ENCODE results near the gene HMCN2.
A peak's percentile ranks its signal among the peaks of the same experiment; 100 is the strongest.

Gene HMCN2

DNA sequence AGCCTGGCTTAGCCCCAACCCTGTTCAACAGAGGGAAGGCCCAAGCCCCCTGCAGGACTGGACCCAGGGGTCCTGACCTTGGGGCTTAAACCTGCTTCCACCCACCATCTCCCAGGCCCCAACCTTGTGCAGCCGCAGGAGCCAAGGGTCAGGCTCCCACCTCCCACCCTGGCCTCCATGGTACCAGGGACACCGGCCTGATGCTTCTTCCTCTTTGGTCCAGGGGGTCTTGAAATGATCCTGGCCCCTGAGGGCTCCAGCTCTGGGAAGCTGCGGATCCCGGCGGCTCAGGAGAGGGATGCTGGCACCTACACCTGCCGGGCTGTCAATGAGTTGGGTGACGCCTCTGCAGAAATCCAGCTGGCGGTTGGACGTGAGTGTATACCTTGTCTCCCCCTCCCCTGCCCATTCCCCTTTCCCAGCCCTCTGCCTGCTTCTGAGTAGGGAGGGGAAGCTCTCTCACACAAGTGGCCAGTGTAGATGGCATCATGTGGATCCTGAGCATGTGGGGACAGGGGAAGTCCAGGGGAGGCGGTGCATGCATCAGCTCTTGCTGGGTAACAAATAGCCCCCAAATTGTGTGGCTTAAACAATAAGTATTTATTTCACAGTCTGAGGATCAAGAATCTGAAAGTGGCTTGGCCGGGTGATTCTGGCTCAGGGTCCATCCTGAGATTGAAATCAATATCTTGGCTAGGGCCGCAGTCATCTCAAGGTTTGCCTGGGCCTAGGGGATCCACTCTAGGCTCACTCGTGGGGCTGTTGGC is 44.3 kb downstream of the HMCN2 start:
- no peak for DNase-seq

DNA sequence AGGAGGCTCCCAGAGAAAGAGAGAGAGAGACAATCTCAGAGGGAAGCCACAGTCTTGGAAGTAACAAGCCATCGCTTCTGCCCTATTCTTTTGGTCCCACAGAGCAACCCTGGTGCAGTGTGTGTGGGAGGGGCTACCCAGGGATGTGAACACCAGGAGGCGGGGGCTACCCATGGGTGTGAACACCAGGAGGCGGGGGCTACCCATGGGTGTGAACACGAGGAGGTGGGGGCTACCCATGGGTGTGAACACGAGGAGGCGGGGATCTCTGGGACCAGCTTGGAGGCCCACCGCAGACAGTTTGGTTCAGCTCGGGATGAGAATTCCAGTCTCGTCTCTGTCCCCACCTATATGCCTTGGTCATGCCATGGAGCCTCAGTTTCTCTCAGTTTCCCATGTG is 44.9 kb downstream of the HMCN2 start:
- DNase-seq, result no peak

DNA sequence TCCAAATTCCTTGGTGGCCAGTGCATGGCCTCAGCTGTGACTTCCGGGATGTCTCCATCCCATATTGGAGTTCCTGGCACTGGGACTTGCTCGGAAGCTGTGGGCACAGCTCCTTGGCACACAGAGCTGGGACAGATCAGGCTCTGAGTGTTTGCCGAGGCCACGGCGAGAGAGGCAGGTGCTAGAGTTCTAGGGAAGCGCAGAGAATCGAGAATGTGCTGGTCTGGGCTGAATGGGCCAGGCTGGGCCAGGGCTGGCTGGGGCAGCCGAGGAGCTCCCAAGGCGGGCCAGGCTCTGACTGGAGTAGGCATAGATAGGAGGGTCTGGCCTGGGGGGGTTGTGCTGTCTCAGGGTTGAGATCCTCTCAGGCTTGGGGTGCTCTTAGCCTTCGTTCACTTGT is 45.4 kb downstream of the HMCN2 start:
- no peak for DNase-seq

DNA sequence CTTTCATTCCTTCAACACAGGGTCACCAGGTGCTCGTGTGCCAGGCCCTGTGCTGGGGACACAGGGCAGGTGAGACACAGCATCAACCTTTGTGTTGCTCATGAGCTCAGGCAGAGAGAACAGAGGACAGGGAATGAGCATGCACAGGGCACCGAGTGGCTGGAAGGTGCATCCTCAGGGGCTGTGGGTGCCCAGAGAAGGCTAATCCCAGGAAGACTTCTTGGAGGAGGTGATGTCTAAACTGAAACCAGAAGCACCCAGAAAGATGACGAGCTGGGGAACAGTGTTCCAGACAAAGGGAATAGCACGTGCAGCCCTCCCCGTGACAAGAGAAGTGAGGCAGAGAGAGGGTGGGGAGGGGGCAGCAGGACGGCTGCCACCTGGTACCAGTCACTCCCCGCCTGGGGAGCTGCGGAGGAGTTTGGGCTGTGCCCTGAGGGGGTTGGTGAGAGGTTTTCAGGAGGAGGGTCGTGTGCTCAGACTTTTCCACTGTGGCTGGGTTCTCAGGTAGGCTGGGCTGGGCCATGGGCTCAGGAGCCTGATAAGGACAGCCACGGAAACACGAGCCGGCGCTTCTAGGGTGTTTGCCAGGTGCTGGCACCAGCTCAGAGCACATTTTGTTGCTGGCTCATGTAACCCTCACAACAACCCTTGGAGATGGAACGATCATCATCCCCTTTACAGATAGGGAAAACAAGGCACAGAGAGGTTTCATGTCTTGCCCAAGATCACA is 46.0 kb downstream of the HMCN2 start:
- DNase-seq, result no peak

DNA sequence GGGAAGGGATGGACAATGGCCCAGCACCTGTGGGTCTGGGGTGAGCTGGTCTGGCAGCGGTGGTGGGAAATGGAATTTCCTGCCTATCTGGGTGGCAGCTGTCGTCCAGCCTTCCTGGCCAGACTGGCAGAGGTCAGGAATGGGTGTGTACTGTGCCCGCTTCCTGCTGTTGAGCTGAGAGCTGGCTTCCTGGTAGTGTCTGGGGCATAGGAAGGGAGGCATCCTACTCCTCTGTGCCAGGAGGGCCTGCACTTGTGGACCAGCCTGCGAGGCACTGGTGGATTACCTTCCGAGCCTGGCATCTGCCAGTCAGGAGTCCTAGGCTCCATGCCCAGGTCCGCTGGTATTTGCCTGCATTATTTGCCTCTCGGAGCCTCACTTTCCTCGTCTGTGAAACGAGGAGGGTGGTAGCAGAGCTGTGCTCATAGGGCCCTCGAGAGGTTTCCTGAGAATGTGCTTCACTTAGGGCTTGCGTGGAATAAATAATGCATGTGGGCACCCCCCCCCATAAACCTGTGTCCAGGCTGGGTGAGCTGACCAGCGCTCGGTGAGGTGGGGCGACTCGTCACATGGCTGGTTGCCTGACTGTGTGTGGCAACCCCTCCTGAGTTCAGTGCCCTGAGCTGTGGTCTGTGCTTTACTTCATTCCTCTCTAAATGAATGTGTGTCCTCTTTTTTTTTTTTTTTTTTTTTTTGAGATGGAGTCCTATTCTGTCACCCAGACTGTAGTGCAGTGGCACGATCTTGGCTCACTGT is 47.7 kb downstream of the HMCN2 start:
- no peak for DNase-seq

- DNase-seq, result no peak
Observed at GRCh38 chr9:130315446-130316226, 50.1 kb downstream of the HMCN2 start.

- no peak for DNase-seq
Observed at GRCh38 chr9:130316430-130316829, 50.9 kb downstream of the HMCN2 start.

- DNase-seq, result no peak
Observed at GRCh38 chr9:130319300-130319699, 53.7 kb downstream of the HMCN2 start.

- DNase-seq, result no peak
Observed at GRCh38 chr9:130319944-130320712, 54.6 kb downstream of the HMCN2 start.

GRCh38 chr9:130320723-130321481 is 55.3 kb downstream of the HMCN2 start:
- DNase-seq, result no peak

DNA sequence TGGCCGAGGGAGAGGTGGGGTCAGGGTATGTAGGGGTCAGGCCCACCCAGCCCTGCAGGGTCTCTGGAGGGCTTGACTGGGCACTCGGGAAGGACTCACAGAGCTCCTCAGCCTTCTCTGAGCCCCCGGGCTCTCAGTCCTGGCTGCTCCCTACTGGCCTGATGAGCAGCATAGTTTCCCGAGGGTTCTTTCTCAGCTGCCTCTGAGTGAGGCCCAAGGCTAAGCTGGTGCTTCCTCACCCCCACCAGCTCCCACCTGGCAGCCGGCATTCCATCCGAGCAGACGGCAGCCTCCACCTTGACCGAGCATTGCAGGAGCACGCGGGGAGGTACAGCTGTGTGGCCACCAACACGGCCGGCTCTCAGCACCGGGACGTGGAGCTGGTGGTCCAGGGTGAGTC is 56.0 kb downstream of the HMCN2 start:
- DNase-seq, result no peak

- DNase-seq, result no peak
Observed at GRCh38 chr9:130323051-130323745, 57.6 kb downstream of the HMCN2 start.

DNA sequence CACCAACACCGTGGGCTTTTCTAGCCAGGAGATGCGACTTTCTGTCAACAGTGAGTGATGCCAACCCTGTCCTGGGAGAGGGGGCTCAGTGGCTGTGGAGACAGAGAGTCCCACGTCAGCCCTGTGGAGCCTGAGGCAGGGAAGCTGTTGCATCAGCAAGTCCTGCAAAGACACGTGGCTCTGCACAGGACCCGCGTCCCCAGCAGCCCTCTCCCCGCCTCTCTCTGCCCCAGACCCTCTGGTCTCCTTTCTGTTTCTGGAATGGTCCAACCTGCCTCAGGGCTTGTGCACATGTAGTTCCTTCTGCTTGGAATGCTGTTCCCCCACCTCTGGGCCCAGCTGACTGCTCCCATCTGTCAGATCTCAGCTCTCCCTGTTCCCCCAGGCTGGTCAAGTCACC is 60.4 kb downstream of the HMCN2 start:
- no peak for DNase-seq

- peak; percentile 22 for DNase-seq
Observed at GRCh38 chr9:130327070-130327780, 61.7 kb downstream of the HMCN2 start.

DNA sequence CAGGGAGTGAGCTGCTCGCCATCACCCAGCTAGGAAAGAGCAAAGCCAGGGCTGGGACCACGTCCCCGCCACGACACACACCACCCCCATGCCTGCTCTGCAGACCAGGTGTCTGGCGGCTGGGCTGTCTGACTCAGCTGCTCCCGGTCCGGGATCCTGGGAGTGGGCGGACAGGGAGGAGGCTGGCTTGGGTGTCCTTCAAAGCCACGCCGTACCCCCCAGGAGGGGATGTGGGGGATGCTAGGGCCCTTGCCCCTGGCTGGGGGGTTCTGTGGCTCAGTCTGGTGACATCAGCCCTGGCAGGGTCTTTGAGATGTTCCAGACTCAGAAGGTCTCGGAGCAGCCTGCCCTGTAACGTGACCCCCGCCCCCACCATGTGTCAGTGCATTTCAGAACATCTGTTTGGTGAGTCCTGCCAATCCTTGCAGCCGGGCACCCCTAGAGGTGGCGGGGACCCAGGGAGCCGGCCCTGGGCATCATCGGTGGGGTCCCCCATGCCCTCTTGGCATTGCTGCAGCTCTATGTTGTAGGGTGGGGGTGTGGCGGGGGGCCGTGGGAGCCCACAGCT is 62.3 kb downstream of the HMCN2 start:
- no peak for DNase-seq

DNA sequence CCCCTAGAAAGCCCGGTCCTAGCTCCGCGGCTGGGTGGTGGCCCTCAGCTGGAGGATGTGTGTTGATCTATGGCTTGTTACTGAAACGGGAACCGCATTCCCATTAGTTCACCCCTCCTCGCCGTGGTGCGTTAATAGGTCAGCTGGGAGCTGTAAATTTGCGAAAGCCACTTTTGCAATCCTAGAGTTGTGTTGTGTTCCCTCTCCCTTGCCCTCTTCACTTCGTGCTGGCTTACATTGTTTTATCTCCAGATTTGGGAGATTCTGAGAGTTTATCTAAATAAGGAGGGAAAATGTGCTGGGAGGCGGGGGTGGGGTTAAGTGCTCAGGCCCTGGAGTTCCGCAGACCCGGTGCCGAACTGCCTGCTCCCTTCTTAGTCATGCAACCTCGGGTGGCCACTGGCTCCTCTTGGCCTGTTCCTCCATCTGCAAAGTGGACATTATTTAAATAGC is 62.8 kb downstream of the HMCN2 start:
- no peak for DNase-seq

DNA sequence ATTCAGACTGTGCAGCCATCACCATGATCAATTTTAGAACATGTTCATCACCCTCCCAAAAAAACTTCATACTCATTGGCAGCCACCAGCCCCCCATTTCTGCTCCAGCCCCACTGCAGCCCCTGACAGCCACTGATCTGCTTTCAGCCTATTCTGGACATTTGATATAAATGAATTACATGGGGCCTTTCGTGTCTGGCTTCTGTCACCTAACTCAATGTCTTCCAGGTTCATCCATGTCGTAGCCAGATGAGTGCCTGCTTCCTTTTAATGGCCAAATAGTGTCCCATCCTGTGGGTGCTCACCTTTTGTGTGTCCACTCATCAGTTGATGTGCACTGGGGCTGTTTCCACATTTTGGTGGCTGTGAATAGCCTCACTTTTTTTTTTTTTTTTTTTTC is 63.5 kb downstream of the HMCN2 start:
- DNase-seq, result no peak

- DNase-seq, result no peak
Observed at GRCh38 chr9:130330202-130330862, 64.8 kb downstream of the HMCN2 start.

GRCh38 chr9:130331061-130331460 is 65.5 kb downstream of the HMCN2 start:
- no peak for DNase-seq

Data from stimulated activated CD4-positive, alpha-beta T cell treated with anti-CD3 and anti-CD28 coated beads, Interleukin-15, amount 100 ng/mL, for 24 hours (primary cell).